ENCODE measurements around the gene NAALADL2.

NAALADL2 gene

GRCh38 chr3:175297216-175297615 is 438.1 kb downstream of the NAALADL2 start:
- ATAC-seq (replicated peaks) (no peak), DNase-seq (no peak)
- no peaks in the 10 kb centered on the region for H3K27me3 Mint-ChIP-seq
- H3K4me3 Mint-ChIP-seq, result no peak overlapping the region
- no peak overlapping the region for H3K27ac Mint-ChIP-seq
- H3K36me3 Mint-ChIP-seq (ENCODE audit: insufficient read depth), result no peaks in the 10 kb centered on the region
- H3K4me1 Mint-ChIP-seq (ENCODE audit: low read depth in 2 of 2), result no peaks in the 10 kb centered on the region
- peaks cover 7 to 11% of the 10 kb centered on the region in 2 donors for H3K9me3 Mint-ChIP-seq

GRCh38 chr3:175301741-175302140 is 442.6 kb downstream of the NAALADL2 start:
- no peak for ATAC-seq (replicated peaks)
- Mint-ChIP-seq H3K36me3 (ENCODE audit: insufficient read depth) (no peaks in the 10 kb centered on the region), H3K27ac (no peak overlapping the region), H3K4me3 (no peak overlapping the region), H3K4me1 (ENCODE audit: low read depth in 2 of 2) (no peaks in the 10 kb centered on the region), H3K9me3 (peaks cover 7 to 10% of the 10 kb centered on the region in 2 donors), H3K27me3 (no peaks in the 10 kb centered on the region)
- no peak for DNase-seq

GRCh38 chr3:175304404-175304803 is 445.3 kb downstream of the NAALADL2 start:
- peaks cover 7 to 10% of the 10 kb centered on the region in 2 donors for H3K9me3 Mint-ChIP-seq
- no peak overlapping the region for H3K27ac Mint-ChIP-seq
- no peaks in the 10 kb centered on the region for H3K27me3 Mint-ChIP-seq
- no peaks in the 10 kb centered on the region for H3K36me3 Mint-ChIP-seq (ENCODE audit: insufficient read depth)
- H3K4me1 Mint-ChIP-seq (ENCODE audit: low read depth in 2 of 2), result no peaks in the 10 kb centered on the region
- no peak for ATAC-seq (replicated peaks)
- no peak overlapping the region for H3K4me3 Mint-ChIP-seq
- DNase-seq, result no peak

- DNase-seq (no peak), ATAC-seq (replicated peaks) (no peak)
- H3K4me3 Mint-ChIP-seq, result no peak overlapping the region
- no peak overlapping the region for H3K27ac Mint-ChIP-seq
- H3K27me3 Mint-ChIP-seq, result no peaks in the 10 kb centered on the region
- no peaks in the 10 kb centered on the region for H3K36me3 Mint-ChIP-seq (ENCODE audit: insufficient read depth)
- H3K4me1 Mint-ChIP-seq (ENCODE audit: low read depth in 2 of 2), result no peaks in the 10 kb centered on the region
- H3K9me3 Mint-ChIP-seq, result peaks cover 0 to 3% of the 10 kb centered on the region in 2 donors
These were observed 448.5 kb downstream of the NAALADL2 start for GRCh38 chr3:175307642-175308041.

GRCh38 chr3:175308097-175308496 is 449.0 kb downstream of the NAALADL2 start:
- ATAC-seq (replicated peaks) (no peak), DNase-seq (no peak)
- H3K27ac Mint-ChIP-seq, result no peak overlapping the region
- H3K9me3 Mint-ChIP-seq, result peaks cover 1 to 3% of the 10 kb centered on the region in 2 donors
- H3K4me1 Mint-ChIP-seq (ENCODE audit: low read depth in 2 of 2), result no peaks in the 10 kb centered on the region
- H3K4me3 Mint-ChIP-seq, result no peak overlapping the region
- H3K27me3 Mint-ChIP-seq, result no peaks in the 10 kb centered on the region
- no peaks in the 10 kb centered on the region for H3K36me3 Mint-ChIP-seq (ENCODE audit: insufficient read depth)

GRCh38 chr3:175310046-175310445 is 450.9 kb downstream of the NAALADL2 start:
- Mint-ChIP-seq H3K9me3 (peaks cover 2 to 7% of the 10 kb centered on the region in 2 donors), H3K4me1 (ENCODE audit: low read depth in 2 of 2) (no peaks in the 10 kb centered on the region), H3K4me3 (no peak overlapping the region), H3K27me3 (no peaks in the 10 kb centered on the region), H3K36me3 (ENCODE audit: insufficient read depth) (no peaks in the 10 kb centered on the region), H3K27ac (no peak overlapping the region)
- DNase-seq, result no peak
- ATAC-seq (replicated peaks), result no peak

GRCh38 chr3:175311404-175311803 is 452.3 kb downstream of the NAALADL2 start:
- Mint-ChIP-seq H3K27ac (no peak overlapping the region), H3K36me3 (ENCODE audit: insufficient read depth) (no peaks in the 10 kb centered on the region), H3K9me3 (peaks cover 2 to 7% of the 10 kb centered on the region in 2 donors), H3K4me1 (ENCODE audit: low read depth in 2 of 2) (no peaks in the 10 kb centered on the region), H3K27me3 (no peaks in the 10 kb centered on the region), H3K4me3 (no peak overlapping the region)
- DNase-seq (no peak), ATAC-seq (replicated peaks) (no peak)

- no peak overlapping the region for H3K4me3 Mint-ChIP-seq
- no peaks in the 10 kb centered on the region for H3K36me3 Mint-ChIP-seq (ENCODE audit: insufficient read depth)
- peaks cover 2 to 7% of the 10 kb centered on the region in 2 donors for H3K9me3 Mint-ChIP-seq
- ATAC-seq (replicated peaks) (no peak), DNase-seq (no peak)
- no peak overlapping the region for H3K27ac Mint-ChIP-seq
- no peaks in the 10 kb centered on the region for H3K4me1 Mint-ChIP-seq (ENCODE audit: low read depth in 2 of 2)
- no peaks in the 10 kb centered on the region for H3K27me3 Mint-ChIP-seq
These were observed 452.8 kb downstream of the NAALADL2 start for GRCh38 chr3:175311946-175312345.

- H3K9me3 Mint-ChIP-seq, result peaks cover 2 to 7% of the 10 kb centered on the region in 2 donors
- H3K4me1 Mint-ChIP-seq (ENCODE audit: low read depth in 2 of 2), result no peaks in the 10 kb centered on the region
- no peak overlapping the region for H3K27ac Mint-ChIP-seq
- no peak overlapping the region for H3K4me3 Mint-ChIP-seq
- ATAC-seq (replicated peaks) (no peak), DNase-seq (no peak)
- H3K36me3 Mint-ChIP-seq (ENCODE audit: insufficient read depth), result no peaks in the 10 kb centered on the region
- H3K27me3 Mint-ChIP-seq, result no peaks in the 10 kb centered on the region
These were observed 453.7 kb downstream of the NAALADL2 start for GRCh38 chr3:175312791-175313190.

- H3K36me3 Mint-ChIP-seq (ENCODE audit: insufficient read depth), result no peaks in the 10 kb centered on the region
- peaks cover 4 to 7% of the 10 kb centered on the region in 2 donors for H3K9me3 Mint-ChIP-seq
- no peaks in the 10 kb centered on the region for H3K4me1 Mint-ChIP-seq (ENCODE audit: low read depth in 2 of 2)
- H3K27ac Mint-ChIP-seq, result no peak overlapping the region
- no peaks in the 10 kb centered on the region for H3K27me3 Mint-ChIP-seq
- DNase-seq, result no peak
- H3K4me3 Mint-ChIP-seq, result no peak overlapping the region
- ATAC-seq (replicated peaks), result no peak
These were observed 457.7 kb downstream of the NAALADL2 start for GRCh38 chr3:175316799-175317198.

- Mint-ChIP-seq H3K4me3 (no peak overlapping the region), H3K27me3 (no peaks in the 10 kb centered on the region), H3K36me3 (ENCODE audit: insufficient read depth) (no peaks in the 10 kb centered on the region), H3K4me1 (ENCODE audit: low read depth in 2 of 2) (no peaks in the 10 kb centered on the region), H3K9me3 (peaks cover 0 to 3% of the 10 kb centered on the region in 2 donors), H3K27ac (no peak overlapping the region)
- ATAC-seq (replicated peaks) (no peak), DNase-seq (no peak)
These were observed 466.3 kb downstream of the NAALADL2 start for GRCh38 chr3:175325440-175325839.

GRCh38 chr3:175326041-175326440 is 466.9 kb downstream of the NAALADL2 start:
- Mint-ChIP-seq H3K36me3 (ENCODE audit: insufficient read depth) (no peaks in the 10 kb centered on the region), H3K27me3 (no peaks in the 10 kb centered on the region), H3K4me3 (no peak overlapping the region), H3K9me3 (peaks cover 0 to 3% of the 10 kb centered on the region in 2 donors), H3K4me1 (ENCODE audit: low read depth in 2 of 2) (no peaks in the 10 kb centered on the region), H3K27ac (no peak overlapping the region)
- DNase-seq (no peak), ATAC-seq (replicated peaks) (no peak)

- Mint-ChIP-seq H3K27ac (no peak overlapping the region), H3K27me3 (no peaks in the 10 kb centered on the region), H3K9me3 (peaks cover 7 to 10% of the 10 kb centered on the region in 2 donors), H3K36me3 (ENCODE audit: insufficient read depth) (no peaks in the 10 kb centered on the region), H3K4me1 (ENCODE audit: low read depth in 2 of 2) (no peaks in the 10 kb centered on the region), H3K4me3 (no peak overlapping the region)
- no peak for ATAC-seq (replicated peaks)
- DNase-seq, result no peak
These were observed 470.2 kb downstream of the NAALADL2 start for GRCh38 chr3:175329373-175329772.

- H3K27me3 Mint-ChIP-seq, result no peaks in the 10 kb centered on the region
- H3K4me1 Mint-ChIP-seq (ENCODE audit: low read depth in 2 of 2), result no peaks in the 10 kb centered on the region
- H3K9me3 Mint-ChIP-seq, result peaks cover 8 to 18% of the 10 kb centered on the region in 2 donors
- DNase-seq, result no peak
- no peak overlapping the region for H3K27ac Mint-ChIP-seq
- no peak overlapping the region for H3K4me3 Mint-ChIP-seq
- no peaks in the 10 kb centered on the region for H3K36me3 Mint-ChIP-seq (ENCODE audit: insufficient read depth)
- no peak for ATAC-seq (replicated peaks)
These were observed 476.1 kb downstream of the NAALADL2 start for GRCh38 chr3:175335229-175335628.
